GM10847 (cell line): ENCODE measurements around the gene GPC5.

ENCODE experiments used
- POLR2A ChIP-seq: IDR thresholded peaks from 2 replicates; pipeline ENCODE4 v1.6.1; 2011; ENCODE audit not compliant: insufficient read length; ENCODE audit errors: extremely low read depth

Gene GPC5

GRCh38 chr13:91398413-91399188 is at the start of gene GPC5:
TSS of gene GPC5 (plus strand) at chr13:91398621.
- TF ChIP-seq POLR2A = no peak

- TF ChIP-seq POLR2A = no peak
These were observed 49.5 kb upstream of the GPC5 start for GRCh38 chr13:91348906-91349435.

- TF ChIP-seq POLR2A = no peak
These were observed 48.2 kb upstream of the GPC5 start for GRCh38 chr13:91349992-91350911.

DNA sequence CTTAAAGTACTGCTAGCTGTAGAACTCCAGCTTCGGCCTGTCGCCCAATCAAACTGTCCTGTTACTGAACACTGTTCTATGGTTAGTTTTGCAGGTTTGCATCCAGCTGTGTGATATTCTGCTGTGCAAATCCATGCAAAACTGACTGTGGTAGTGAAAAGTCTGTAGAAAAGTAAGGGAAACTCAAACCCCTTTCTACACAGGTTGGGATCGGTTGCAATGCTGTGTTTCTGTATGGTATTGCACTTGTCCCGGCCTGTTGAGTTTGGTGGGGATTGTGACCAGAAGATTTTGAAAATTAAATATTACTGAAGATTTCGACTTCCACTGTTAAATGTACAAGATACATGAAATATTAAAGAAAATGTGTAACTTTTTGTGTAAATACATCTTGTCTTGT is 47.3 kb upstream of the GPC5 start:
- TF ChIP-seq POLR2A = no peak

GRCh38 chr13:91351980-91352379 is 46.4 kb upstream of the GPC5 start:
- no peak for TF ChIP-seq POLR2A

GRCh38 chr13:91353494-91353893 is 44.9 kb upstream of the GPC5 start:
- no peak for TF ChIP-seq POLR2A

GRCh38 chr13:91355099-91355825 is 43.2 kb upstream of the GPC5 start:
- TF ChIP-seq POLR2A = no peak

DNA sequence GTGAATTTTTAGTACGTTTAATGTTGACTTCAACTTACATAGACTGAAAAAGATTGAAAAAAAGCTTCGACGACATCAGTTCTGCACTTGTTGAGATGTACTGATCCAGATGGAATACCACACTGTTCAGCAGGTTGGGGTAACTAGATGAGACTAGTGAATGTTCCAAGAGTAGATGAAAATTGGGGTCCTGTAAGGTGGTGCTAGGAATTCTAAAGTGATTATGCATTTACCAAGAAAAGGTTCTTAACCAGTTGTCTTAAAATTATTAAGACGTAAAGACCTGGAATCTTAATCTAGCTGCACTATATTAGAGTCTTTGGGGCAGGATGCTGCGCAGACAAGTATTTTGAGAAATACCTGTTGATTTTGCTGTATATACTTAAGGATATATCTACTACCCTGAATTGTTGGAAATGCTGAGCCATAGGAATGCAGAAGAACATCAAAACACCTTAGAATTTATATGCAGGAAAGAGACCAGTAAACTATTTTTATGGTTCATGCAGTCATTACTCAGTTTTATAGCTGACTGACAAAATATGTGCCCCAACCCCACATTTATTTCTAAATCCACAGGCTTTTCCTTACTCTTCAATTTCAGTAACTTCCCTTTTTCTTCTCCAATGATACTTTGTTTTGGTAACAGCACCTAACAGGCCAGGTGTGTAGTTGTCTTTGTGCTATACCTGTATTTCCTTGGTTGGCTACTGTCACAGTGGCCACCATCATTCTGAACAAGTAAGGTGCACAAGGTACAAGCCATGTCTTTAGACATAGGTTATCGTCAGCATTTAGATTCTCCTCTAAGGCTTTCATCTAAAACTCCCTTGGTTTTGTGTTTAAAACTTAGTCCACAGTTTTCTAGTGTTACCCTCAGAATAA is 42.4 kb upstream of the GPC5 start:
- peak; percentile 17 for TF ChIP-seq POLR2A

DNA sequence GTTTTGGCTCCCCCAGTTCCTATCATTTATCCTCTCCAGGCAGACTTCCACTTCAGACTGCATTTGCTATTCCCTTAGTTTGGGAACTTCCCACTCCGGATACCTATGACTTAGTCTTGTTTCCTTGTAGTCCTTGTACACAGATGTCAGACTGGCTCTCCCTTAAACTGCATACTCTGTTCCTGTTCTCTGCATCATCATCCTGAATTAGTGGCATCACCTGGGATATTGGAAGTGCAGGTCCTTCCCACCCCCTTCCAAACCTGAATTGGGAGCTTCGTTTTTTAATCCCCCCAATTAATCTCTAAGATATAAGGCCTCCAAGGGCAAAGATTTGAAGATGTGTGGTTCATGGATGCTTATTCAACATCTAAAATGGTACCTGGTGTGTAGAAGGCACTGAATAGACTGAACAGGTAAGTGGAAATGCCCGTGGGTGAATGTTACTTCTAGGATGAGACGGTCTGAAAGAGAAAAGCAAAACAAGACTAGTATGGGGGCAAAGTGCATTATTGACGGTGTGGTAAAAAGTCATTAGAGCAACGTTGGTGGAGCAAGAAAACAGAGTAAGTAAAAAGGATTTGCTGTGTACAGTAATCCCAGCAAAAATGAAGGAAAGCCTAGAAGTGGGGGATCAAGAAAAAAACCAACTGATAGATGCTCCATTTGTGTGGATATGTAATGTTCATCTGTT is 41.4 kb upstream of the GPC5 start:
- TF ChIP-seq POLR2A = no peak

GRCh38 chr13:91357613-91358386 is 40.6 kb upstream of the GPC5 start:
- TF ChIP-seq POLR2A = no peak

GRCh38 chr13:91358387-91358782 is 40.0 kb upstream of the GPC5 start:
- no peak for TF ChIP-seq POLR2A

DNA sequence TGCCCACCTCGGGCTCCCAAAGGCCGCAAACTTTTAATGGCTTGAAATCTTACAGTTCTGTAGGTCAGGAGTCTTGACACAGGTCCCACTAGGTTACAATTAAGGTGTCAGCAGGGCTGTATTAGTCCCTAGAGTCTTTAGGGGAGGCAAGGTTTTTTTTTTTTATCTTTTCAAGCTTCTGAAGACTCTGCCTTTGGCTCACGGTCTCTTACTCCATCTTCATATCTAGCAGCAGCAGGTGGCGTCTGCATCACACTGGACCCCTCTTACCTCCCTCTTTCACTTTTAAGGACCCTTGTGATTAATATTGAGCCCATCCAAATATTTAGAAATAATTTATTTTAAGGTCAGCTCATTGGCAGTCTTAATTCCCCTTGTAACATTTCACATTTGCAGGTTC is 39.3 kb upstream of the GPC5 start:
- no peak for TF ChIP-seq POLR2A

GRCh38 chr13:91359631-91360030 is 38.8 kb upstream of the GPC5 start:
- TF ChIP-seq POLR2A = no peak

GRCh38 chr13:91360246-91360751 is 38.1 kb upstream of the GPC5 start:
- no peak for TF ChIP-seq POLR2A
